Mucosa of stomach (tissue), 1 donor: Measurements from ENCODE around the gene DHX34.
A peak's percentile ranks its signal among the peaks of the same experiment; 100 is the strongest.

Source experiments
- H3K27me3 ChIP-seq: one replicate; pipeline ENCODE4 v1.7.0; 2013; ENCODE audit warnings: mild to moderate bottlenecking, low read length; ENCODE audit not compliant: control insufficient read depth, insufficient read depth
- H3K36me3 ChIP-seq: one replicate; pipeline ENCODE4 v1.7.0; 2013; ENCODE audit warnings: low read length; ENCODE audit not compliant: control insufficient read depth, insufficient read depth
- H3K4me1 ChIP-seq: one replicate; pipeline ENCODE4 v1.7.0; 2013; ENCODE audit warnings: mild to moderate bottlenecking, low read length; ENCODE audit not compliant: control insufficient read depth, insufficient read depth
- H3K4me3 ChIP-seq: one replicate; pipeline ENCODE4 v1.7.0; 2013; ENCODE audit warnings: low read length
- H3K9ac ChIP-seq: one replicate; pipeline ENCODE4 v1.7.0; 2013; ENCODE audit warnings: mild to moderate bottlenecking, low read length, moderate library complexity
- H3K9me3 ChIP-seq: one replicate; pipeline ENCODE4 v1.7.0; 2013; ENCODE audit warnings: mild to moderate bottlenecking, low read length, moderate library complexity; ENCODE audit not compliant: control insufficient read depth
- donor health status: Pancreatic carcinoma.

Gene DHX34

DNA sequence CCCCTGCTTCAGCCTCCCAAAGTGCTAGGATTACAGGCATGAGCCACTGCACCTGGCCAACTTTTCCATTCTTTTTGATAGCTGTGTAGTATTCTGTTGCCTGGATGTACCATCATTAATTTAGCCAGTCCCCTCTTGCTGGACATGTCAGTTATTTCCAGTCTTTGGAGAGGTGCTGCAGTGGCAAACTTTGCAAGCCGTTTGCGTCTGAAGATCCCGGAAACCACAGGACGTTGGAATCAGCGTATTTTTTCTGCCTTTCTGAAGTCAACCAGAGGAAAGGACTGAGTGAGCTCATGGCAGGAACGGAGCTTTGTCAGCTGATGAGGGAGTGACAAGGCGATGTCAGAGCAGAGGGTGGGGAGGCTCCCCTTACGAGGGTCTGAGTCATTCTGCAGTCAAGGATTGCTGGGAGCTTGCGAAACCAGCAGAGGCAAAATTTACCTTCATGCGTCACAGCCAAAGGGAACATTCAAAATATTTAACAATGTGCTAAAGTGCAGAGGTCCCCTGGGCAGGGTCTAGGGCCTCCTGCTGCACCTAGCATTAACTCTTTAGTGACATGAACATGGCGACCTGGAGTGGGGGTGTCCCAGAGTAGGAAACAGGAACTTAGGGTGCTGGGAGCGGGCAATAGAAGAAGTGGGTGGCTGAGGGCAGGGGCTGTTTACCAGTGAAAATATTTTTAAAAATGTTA lies 33.8 kb upstream of the DHX34 start:
- no peak overlapping the region for H3K9ac ChIP-seq

DNA sequence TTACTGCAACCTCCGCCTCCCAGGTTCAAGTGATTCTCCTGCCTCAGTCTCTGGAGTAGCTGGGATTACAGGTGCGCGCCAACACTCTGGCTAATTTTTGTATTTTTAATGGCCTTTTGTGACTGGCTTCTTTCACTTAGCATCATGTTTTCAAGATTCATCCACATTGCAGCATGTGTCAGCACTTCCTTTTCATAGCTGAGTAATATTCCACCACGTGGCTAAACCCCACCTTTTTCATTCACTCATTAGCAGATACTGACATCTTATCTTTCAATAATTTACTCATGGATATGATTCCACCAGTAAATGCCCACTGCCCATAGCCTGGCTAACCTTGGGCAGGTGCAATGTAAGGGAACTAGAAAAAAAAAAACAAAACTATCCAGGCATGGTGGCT lies 32.6 kb upstream of the DHX34 start:
- no peaks in the 10 kb centered on the region for H3K36me3 ChIP-seq
- no peaks in the 10 kb centered on the region for H3K27me3 ChIP-seq

More for the DNA sequence above, 33.8 kb upstream of the DHX34 start:
- Histone ChIP-seq H3K9me3 (no peaks in the 10 kb centered on the region), H3K36me3 (no peaks in the 10 kb centered on the region), H3K27me3 (no peaks in the 10 kb centered on the region), H3K4me1 (no peaks in the 10 kb centered on the region), H3K4me3 (no peak overlapping the region)

DNA sequence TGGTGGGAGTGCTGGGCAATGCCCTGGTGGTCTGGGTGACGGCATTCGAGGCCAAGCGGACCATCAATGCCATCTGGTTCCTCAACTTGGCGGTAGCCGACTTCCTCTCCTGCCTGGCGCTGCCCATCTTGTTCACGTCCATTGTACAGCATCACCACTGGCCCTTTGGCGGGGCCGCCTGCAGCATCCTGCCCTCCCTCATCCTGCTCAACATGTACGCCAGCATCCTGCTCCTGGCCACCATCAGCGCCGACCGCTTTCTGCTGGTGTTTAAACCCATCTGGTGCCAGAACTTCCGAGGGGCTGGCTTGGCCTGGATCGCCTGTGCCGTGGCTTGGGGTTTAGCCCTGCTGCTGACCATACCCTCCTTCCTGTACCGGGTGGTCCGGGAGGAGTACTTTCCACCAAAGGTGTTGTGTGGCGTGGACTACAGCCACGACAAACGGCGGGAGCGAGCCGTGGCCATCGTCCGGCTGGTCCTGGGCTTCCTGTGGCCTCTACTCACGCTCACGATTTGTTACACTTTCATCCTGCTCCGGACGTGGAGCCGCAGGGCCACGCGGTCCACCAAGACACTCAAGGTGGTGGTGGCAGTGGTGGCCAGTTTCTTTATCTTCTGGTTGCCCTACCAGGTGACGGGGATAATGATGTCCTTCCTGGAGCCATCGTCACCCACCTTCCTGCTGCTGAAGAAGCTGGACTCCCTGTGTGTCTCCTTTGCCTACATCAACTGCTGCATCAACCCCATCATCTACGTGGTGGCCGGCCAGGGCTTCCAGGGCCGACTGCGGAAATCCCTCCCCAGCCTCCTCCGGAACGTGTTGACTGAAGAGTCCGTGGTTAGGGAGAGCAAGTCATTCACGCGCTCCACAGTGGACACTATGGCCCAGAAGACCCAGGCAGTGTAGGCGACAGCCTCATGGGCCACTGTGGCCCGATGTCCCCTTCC lies 28.9 kb upstream of the DHX34 start:
- Histone ChIP-seq H3K27me3 (no peaks in the 10 kb centered on the region), H3K4me1 (no peaks in the 10 kb centered on the region), H3K4me3 (no peak overlapping the region), H3K9ac (no peak overlapping the region), H3K9me3 (no peaks in the 10 kb centered on the region), H3K36me3 (no peaks in the 10 kb centered on the region)

More for the DNA sequence above, 32.6 kb upstream of the DHX34 start:
- Histone ChIP-seq H3K4me1 (no peaks in the 10 kb centered on the region), H3K9ac (no peak overlapping the region), H3K9me3 (no peaks in the 10 kb centered on the region), H3K4me3 (no peak overlapping the region)

DNA sequence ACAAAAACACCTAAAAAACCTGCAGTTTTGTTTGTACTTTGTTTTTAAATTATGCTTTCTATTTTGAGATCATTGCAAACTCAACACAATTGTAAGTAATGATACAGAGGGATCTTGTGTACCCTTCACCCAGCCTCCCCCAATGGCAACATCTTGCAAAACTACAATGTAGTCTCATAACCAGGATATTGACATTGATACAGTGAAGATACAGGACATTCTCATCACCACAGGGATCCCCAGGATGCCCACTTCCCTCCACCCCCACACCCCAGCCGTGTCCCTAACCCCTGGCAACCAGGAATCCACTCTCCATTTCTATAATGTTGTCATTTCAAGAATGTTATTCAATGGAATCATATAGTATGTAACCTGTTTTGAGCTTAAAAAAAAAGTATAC lies 27.5 kb upstream of the DHX34 start:
- H3K4me3 ChIP-seq, result no peak overlapping the region
- H3K27me3 ChIP-seq, result no peaks in the 10 kb centered on the region
- H3K36me3 ChIP-seq, result no peaks in the 10 kb centered on the region
- no peaks in the 10 kb centered on the region for H3K4me1 ChIP-seq
- no peaks in the 10 kb centered on the region for H3K9me3 ChIP-seq
- no peak overlapping the region for H3K9ac ChIP-seq

DNA sequence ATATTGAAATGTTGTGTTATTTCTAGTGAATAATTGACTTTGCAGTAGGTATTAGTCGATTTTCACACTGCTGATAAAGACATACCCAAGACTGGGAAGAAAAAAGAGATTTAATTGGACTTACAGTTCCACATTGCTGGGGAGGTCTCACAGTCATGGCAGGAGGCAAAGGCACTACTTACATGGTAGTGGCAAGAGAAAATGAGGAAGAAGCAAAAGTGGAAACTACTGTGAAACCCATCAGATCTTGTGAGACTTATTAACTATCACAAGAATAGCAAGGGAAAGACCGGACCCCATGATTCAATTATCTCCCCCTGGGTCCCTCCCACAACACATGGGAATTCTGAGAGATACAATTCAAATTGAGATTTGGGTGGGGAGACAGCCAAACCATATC lies 27.1 kb upstream of the DHX34 start:
- Histone ChIP-seq H3K4me3 (no peak overlapping the region), H3K4me1 (no peaks in the 10 kb centered on the region), H3K9ac (no peak overlapping the region), H3K9me3 (no peaks in the 10 kb centered on the region), H3K36me3 (no peaks in the 10 kb centered on the region), H3K27me3 (no peaks in the 10 kb centered on the region)

DNA sequence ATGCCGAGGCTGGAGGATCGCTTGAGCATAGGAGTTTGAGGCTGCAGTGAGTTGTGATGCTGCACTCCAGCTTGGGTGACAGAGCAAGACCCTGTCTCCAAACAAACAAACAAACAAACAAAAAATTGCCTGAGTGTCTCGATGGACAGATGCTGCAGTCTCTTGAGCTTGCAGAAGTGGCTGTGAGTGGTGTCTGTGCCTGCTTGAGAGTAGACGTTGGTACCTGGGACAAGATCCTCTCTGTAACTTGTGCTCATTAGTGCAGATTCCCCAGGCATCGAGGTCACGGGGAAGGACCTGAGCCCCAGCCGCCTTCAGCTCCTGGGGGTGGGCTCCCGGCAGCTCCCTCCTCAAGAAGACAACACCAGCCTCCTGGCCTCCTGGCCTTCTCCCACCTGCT lies 25.7 kb upstream of the DHX34 start:
- no peaks in the 10 kb centered on the region for H3K9me3 ChIP-seq
- H3K4me3 ChIP-seq, result no peak overlapping the region
- H3K36me3 ChIP-seq, result no peaks in the 10 kb centered on the region
- H3K27me3 ChIP-seq, result no peaks in the 10 kb centered on the region
- H3K4me1 ChIP-seq, result no peaks in the 10 kb centered on the region
- no peak overlapping the region for H3K9ac ChIP-seq

DNA sequence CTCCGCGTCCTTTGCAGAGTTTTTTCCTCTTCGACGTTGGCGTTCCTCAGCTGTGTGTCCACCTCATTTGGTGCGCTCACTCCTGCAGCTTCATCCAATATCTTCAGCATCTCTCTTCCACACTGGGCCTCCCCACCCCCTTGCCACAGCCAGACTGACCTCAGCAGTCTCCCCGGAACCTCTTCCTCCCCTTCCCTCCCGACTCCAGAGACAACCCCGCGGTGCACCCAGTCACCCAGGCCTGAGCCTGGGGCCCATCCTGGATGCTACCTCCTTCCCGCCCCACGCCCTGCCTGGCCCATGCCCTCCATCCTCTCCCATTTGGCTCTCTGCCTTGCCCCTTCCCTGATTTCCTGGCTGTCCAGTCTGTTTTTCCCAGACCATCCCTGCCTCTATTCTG lies 25.2 kb upstream of the DHX34 start:
- Histone ChIP-seq H3K9ac (peak overlapping the region; percentile 0), H3K27me3 (no peaks in the 10 kb centered on the region), H3K9me3 (no peaks in the 10 kb centered on the region)

DNA sequence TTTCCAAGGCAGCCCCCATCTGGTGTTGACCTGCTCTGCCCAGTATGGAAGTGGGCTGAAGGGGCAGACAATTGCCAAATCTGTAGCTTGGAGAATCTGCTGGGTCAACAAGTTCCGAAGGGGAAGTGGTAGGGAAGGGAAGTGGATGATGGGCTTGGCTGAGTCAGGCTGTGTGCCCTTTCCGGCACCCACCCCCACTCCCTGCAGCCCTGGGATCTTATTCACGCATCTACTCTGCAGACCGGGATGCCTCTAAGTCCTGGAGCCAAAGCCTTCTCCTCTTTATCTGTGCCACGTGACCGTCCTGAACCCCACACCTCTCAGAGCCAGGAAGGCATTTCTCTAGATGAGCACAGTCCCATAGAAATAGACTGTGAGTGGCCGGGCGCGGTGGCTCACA lies 24.6 kb upstream of the DHX34 start:
- H3K4me3 ChIP-seq, result no peak overlapping the region
- no peak overlapping the region for H3K9ac ChIP-seq
- no peaks in the 10 kb centered on the region for H3K9me3 ChIP-seq
- H3K27me3 ChIP-seq, result no peaks in the 10 kb centered on the region
- no peaks in the 10 kb centered on the region for H3K36me3 ChIP-seq
- no peaks in the 10 kb centered on the region for H3K4me1 ChIP-seq

More for the DNA sequence above, 25.2 kb upstream of the DHX34 start:
- Histone ChIP-seq H3K4me1 (no peaks in the 10 kb centered on the region), H3K4me3 (no peak overlapping the region), H3K36me3 (no peaks in the 10 kb centered on the region)

DNA sequence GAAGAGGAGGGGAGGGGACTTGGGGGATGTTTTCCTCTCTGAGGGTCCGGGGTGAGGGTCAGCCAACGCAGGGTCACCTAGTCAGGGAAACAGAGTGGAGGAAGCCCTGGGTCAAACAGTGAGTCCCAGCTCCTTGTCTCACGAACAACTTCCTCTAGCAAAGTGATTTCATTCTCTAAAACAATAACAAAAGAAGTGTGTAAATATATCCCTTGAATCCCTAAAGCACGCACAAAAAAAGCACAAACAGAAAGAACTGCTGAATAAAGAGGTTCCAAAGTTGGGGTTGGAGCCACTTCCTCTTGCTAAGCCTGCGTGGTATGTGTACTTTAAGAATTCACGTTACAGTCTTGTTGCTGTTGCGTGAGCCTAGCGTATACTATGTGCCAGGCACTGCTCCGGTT lies 18.6 kb upstream of the DHX34 start:
- peak overlapping the region; percentile 17 for H3K9ac ChIP-seq
- no peaks in the 10 kb centered on the region for H3K36me3 ChIP-seq
- H3K4me3 ChIP-seq, result no peak overlapping the region
- H3K9me3 ChIP-seq, result no peaks in the 10 kb centered on the region
- H3K27me3 ChIP-seq, result peaks cover 3% of the 10 kb centered on the region
- H3K4me1 ChIP-seq, result no peaks in the 10 kb centered on the region

DNA sequence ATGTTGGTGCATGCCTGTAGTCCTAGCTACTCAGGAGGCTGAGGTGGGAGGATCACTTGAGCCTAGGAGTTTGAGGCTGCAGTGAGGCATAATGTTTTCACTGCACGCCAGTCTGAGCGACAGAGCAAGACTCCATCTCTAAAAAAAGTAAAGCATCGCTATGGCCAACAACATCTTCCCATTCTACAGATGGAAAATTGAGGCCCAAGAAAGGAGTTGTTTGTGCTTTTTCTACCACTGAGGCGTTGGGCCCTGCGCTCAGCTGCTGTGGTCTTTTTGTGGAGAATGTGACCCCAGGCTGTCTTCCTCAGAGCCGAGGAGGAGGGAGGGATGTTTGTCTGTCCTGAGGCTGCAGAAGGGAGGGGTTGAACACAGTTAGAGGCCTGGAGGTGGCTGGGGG lies 17.6 kb upstream of the DHX34 start:
- Histone ChIP-seq H3K4me3 (no peak overlapping the region), H3K4me1 (no peaks in the 10 kb centered on the region), H3K9me3 (no peaks in the 10 kb centered on the region), H3K36me3 (no peaks in the 10 kb centered on the region), H3K9ac (no peak overlapping the region), H3K27me3 (peaks cover 3% of the 10 kb centered on the region)

DNA sequence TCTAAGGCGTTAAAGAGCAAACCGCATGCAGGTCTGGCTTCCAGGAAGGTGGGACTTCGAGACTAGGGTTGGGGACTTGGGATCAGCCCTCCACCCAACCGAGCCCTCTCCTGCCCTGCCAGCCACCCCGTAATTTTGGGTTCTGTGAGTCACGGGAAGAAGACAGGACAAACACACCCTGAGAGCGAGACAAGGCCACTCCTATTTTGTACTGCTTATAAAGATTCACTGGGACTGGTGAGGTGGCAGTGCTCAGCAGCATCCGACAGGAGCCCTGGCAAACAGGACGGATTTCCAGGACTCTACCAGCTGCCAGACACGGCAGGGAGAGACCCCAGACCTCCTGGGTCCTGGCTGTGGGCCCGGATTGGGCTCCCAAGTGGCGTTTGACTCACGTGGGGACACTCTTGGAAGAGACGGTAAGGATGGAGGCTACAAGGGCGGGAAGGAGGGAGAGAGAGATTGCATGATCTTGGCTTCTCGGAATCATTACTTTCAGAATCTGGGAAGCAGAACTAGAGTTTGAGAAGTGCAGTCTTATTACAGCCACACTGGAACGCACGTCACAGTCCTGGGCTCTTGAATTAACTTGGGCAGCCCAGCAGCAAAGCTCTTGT lies 17.1 kb upstream of the DHX34 start, which contains the start of gene C5AR2:
Gene C5AR2 (plus strand): TSS at position 245 of the 617 bp plus-strand sequence. CDS start 8,625 bp downstream, outside the sequence.
- Histone ChIP-seq H3K27me3 (peaks cover 3% of the 10 kb centered on the region), H3K9me3 (no peaks in the 10 kb centered on the region), H3K4me1 (no peaks in the 10 kb centered on the region), H3K36me3 (no peaks in the 10 kb centered on the region), H3K9ac (no peak within 1 kb of the TSS), H3K4me3 (no peak within 1 kb of the TSS)
